Stimulated activated CD4-positive, alpha-beta T cell treated with anti-CD3 and anti-CD28 coated beads, Interleukin-1b, Interleukin-23, amount 100 ng/mL, for 48 hours (primary cell): ENCODE measurements around the gene ZNF217.
"Not testable (repeated sequence)": the region's sequence is repeated elsewhere in the genome, so short reads cannot be mapped to it uniquely, and the experiment has no call there.

Source experiments
- DNase-seq: peaks from one replicate; pipeline ENCODE4 v3.0.0-alpha.2; 2020

Gene ZNF217

GRCh38 chr20:53621482-53622246, 28.0 kb upstream of the ZNF217 start:
- no peak for DNase-seq

GRCh38 chr20:53618490-53619000, 24.9 kb upstream of the ZNF217 start:
- DNase-seq: not testable (repeated sequence)

DNA sequence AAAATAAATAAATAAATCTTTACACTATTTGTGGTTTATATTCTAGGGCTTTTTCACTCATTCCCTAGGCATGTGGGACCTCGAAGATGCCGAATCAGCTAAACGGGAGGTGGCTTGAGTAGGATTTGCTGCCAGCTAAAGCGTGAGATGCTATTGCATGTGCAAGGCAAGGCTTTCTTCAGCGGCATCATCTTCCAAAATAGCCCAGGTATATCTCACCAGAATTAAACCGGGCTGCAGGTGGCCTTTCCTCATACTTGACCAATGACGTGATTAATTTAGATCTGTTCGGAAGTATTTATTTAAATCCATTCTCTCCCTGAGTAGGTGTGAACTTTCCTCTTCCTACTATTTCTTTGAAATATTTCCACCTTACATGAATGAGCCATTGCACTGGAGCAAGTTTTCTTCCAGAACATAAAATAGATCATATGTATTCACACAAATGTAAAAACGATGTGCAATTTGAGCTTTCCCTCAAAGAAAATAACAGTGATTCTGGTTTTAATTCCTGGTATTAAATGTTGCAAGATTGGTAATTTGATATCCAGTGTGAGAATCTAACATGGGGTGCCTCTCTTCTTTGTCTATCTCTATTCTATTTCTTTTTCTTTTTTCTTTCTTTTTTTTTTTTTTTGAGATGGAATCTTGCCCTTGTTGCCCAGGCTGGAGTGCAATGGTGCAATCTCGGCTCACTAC, 24.3 kb upstream of the ZNF217 start:
- DNase-seq: no peak

DNA sequence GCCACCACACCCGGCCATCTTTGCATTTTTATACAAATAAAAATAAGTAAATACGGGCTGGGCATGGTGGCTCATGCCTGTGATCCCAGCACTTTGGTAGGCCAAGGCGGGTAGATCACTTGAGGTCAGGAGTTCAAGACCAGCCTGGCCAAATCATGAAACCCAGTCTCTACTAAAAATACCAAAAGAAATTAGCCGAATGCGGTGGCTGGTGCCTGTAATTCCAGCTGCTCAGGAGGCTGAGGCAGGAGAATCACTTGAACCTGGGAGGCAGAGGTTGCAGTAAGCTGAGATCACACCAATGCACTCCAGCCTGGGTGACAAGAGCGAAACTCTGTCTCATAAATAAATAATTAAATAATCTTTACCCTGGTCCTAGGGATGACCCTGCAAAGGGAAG, 22.9 kb upstream of the ZNF217 start:
- DNase-seq: not testable (repeated sequence)

GRCh38 chr20:53613748-53614147, 20.1 kb upstream of the ZNF217 start:
- DNase-seq: no peak

GRCh38 chr20:53612289-53612688, 18.6 kb upstream of the ZNF217 start:
- not testable (repeated sequence) for DNase-seq

- no peak for DNase-seq
Measured at GRCh38 chr20:53611449-53611894, 17.8 kb upstream of the ZNF217 start.

DNA sequence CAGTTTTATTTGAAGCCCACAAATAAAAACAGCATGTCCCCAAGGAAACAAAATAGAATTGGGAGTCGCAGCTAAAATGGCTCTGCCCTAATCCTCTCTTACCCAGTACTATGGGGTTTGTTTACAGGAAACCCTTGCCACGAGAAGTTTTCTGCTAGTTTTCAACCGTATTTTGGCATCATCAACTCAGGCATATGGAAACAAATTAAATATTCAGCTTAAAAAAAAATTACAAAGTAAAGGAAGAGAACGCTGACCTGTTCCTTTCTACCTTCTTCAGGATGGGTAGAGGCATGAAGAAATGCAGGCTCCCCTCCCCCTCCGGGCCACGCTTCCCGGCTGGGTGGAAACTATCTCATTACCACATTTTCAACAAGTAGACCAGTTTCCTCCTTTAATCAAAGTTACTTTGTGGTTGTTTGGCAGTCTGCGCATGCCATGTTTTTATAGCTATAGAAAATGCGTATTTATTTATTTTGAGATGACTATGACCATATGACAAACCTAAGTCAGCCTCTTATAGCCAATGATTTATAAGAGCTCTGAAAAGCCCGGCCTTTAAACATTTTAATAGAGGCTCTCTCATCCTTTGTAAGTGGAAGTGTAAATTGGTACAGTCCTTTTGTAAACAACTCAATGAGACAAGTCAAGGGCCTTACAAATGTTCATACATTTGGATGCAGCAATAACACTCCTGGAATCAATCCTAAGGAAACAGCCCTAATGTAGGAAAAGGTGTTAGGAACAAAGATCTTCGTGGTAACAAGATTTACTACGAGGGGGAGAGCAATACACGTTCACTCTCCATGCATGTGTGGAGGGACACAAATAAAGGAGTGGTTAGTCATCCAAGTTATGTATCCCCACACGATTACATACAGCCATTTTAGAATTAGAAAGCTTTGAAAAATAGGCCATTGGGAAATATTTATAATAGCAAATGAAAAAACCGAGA, 16.1 kb upstream of the ZNF217 start:
- peak; percentile 77 for DNase-seq

- peak; percentile 22 for DNase-seq
Measured at GRCh38 chr20:53608456-53609452, 15.1 kb upstream of the ZNF217 start.

GRCh38 chr20:53608071-53608455, 14.4 kb upstream of the ZNF217 start:
- DNase-seq: no peak

DNA sequence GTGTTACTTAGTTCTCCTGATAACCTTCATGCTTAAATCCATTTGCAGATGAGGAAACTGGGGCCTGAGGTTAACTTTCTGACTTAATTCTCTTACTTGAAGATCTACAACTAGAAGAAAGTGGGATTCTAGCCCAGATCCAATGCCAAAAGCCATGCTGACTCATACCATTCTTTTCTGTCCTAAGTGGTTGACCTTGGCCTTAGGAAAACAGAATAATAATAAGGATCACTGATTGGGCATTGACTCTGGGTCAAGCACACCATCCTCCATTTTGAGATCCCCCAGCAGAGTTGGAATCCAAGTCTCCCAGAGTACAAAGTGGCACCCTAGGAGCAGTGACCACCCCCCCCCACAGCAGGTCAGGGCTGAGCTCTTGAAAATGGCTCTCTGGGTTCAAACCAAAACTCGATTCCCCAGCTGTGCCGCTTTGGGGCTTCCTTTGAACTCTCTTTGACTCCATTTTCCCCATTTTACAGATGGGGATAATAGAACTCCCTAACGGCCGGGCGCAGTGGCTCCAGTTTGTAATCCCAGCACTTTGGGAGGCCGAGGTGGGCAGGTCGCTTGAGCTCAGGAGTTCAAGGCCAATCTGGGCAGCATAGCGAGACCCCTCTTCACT, 12.8 kb upstream of the ZNF217 start:
- DNase-seq: no peak

DNA sequence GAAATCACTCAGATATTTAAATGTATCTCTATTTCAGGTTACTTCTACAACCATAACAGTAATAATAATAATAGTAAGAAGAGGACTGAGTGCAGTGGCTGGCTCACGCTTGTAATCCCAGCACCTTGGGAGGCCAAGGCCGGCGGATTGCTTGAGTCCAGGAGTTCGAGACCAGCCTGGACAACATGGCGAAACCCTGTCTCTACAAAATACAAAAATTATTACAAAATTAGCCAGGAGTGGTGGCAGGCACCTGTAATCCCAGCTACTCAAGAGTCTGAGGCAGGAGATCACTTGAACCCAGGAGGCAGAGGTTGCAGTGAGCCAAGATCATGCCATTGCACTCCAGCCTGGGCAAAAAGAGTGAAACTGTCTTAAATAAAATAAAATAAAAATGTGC, 11.8 kb upstream of the ZNF217 start:
- DNase-seq: not testable (repeated sequence)

- not testable (repeated sequence) for DNase-seq
Measured at GRCh38 chr20:53604846-53605245, 11.2 kb upstream of the ZNF217 start.

DNA sequence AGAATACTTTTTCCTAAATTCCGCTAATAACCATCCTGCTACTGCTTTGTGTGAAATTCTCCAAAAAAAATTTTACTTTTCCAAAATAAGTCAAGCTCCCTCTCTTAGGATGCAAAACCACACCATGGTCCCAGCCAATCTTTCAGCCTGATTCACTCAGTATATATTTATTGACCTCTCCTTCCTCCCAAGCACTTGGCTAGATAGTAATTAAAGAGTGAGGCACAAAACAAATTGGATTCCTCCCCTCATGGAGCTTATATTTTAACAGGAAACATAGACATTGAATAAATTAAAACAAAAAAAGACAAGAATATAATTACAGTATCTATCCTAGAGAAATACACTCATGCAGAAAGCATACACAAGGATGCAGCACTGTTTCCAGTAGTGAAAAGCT, 9.0 kb upstream of the ZNF217 start:
- DNase-seq: no peak

- no peak for DNase-seq
Measured at GRCh38 chr20:53599910-53600632, 6.4 kb upstream of the ZNF217 start.

- DNase-seq: no peak
Measured at GRCh38 chr20:53599378-53599777, 5.7 kb upstream of the ZNF217 start.

- DNase-seq: no peak
Measured at GRCh38 chr20:53599044-53599362, 5.4 kb upstream of the ZNF217 start.

GRCh38 chr20:53598140-53599043, 4.8 kb upstream of the ZNF217 start:
- DNase-seq: no peak

- no peak for DNase-seq
Measured at GRCh38 chr20:53597521-53598120, 4.0 kb upstream of the ZNF217 start.
